ENCODE results near the gene PTPN3.

The PTPN3 gene

GRCh38 chr9:109499631-109500410, 1.7 kb upstream of the PTPN3 start:
- ATAC-seq: peak; percentile 93

GRCh38 chr9:109499093-109499630, 1.1 kb upstream of the PTPN3 start:
- no peak; the same call in 2 of the 3 replicates for ATAC-seq
- TF ChIP-seq ZFP30 (CRISPR knock-in tag; IDR thresholded peaks at IDR 0.05) (no peak), ISL1 (CRISPR knock-in tag; IDR thresholded peaks at IDR 0.05) (no peak), SNAI2 (CRISPR knock-in tag; IDR thresholded peaks at IDR 0.05) (no peak), PPARA (CRISPR knock-in tag; IDR thresholded peaks at IDR 0.05; ENCODE audit: borderline replicate concordance) (no peak), GLIS3 (CRISPR knock-in tag; IDR thresholded peaks at IDR 0.05) (no peak), ZNF70 (CRISPR knock-in tag; IDR thresholded peaks at IDR 0.05) (no peak), CSDC2 (CRISPR knock-in tag; IDR thresholded peaks at IDR 0.05) (no peak), RARB (CRISPR knock-in tag; IDR thresholded peaks at IDR 0.05) (no peak), PATZ1 (CRISPR knock-in tag; IDR thresholded peaks at IDR 0.05; ENCODE audit: borderline replicate concordance) (no peak), ZC3H10 (CRISPR knock-in tag; IDR thresholded peaks at IDR 0.05) (no peak), TOX (CRISPR knock-in tag; IDR thresholded peaks at IDR 0.05; ENCODE audit: borderline replicate concordance) (no peak), ESRRG (CRISPR knock-in tag; IDR thresholded peaks at IDR 0.05) (no peak), ZNF565 (CRISPR knock-in tag; conservative IDR thresholded peaks at IDR 0.05; ENCODE audit: low read depth) (no peak)

More at GRCh38 chr9:109499631-109500410, 1.7 kb upstream of the PTPN3 start:
- TF ChIP-seq ZC3H10 (CRISPR knock-in tag; IDR thresholded peaks at IDR 0.05) (no peak), OSR1 (CRISPR knock-in tag; IDR thresholded peaks at IDR 0.05) (no peak), RARB (CRISPR knock-in tag; IDR thresholded peaks at IDR 0.05) (no peak), PATZ1 (CRISPR knock-in tag; IDR thresholded peaks at IDR 0.05; ENCODE audit: borderline replicate concordance) (no peak), CSDC2 (CRISPR knock-in tag; IDR thresholded peaks at IDR 0.05) (no peak)

- ATAC-seq: 0 out of 3 replicates have a peak, but pooled peaks have one; percentile 5
Observed at GRCh38 chr9:109497226-109498153, 617 bp downstream of the PTPN3 start.

GRCh38 chr9:109496841-109497225, 1.3 kb downstream of the PTPN3 start:
- ATAC-seq: no peak
- TF ChIP-seq CSRNP3 (CRISPR knock-in tag; IDR thresholded peaks at IDR 0.05) (no peak), ZNF8 (CRISPR knock-in tag; IDR thresholded peaks at IDR 0.05) (no peak), TCF4 (CRISPR knock-in tag; IDR thresholded peaks at IDR 0.05; ENCODE audit: borderline replicate concordance) (no peak), OSR1 (CRISPR knock-in tag; IDR thresholded peaks at IDR 0.05) (no peak), PPARA (CRISPR knock-in tag; IDR thresholded peaks at IDR 0.05; ENCODE audit: borderline replicate concordance) (no peak), ZNF70 (CRISPR knock-in tag; IDR thresholded peaks at IDR 0.05) (no peak), ESRRG (CRISPR knock-in tag; IDR thresholded peaks at IDR 0.05) (no peak), TOX (CRISPR knock-in tag; IDR thresholded peaks at IDR 0.05; ENCODE audit: borderline replicate concordance) (no peak), ARNTL (CRISPR knock-in tag; IDR thresholded peaks at IDR 0.05; ENCODE audit: borderline replicate concordance, low read depth) (no peak), CSDC2 (CRISPR knock-in tag; IDR thresholded peaks at IDR 0.05) (no peak), CREB5 (CRISPR knock-in tag; IDR thresholded peaks at IDR 0.05; ENCODE audit: low read depth) (no peak), BACH2 (CRISPR knock-in tag; IDR thresholded peaks at IDR 0.05; ENCODE audit: borderline replicate concordance) (no peak), PATZ1 (CRISPR knock-in tag; IDR thresholded peaks at IDR 0.05; ENCODE audit: borderline replicate concordance) (no peak), ISL1 (CRISPR knock-in tag; IDR thresholded peaks at IDR 0.05) (no peak), ZNF565 (CRISPR knock-in tag; conservative IDR thresholded peaks at IDR 0.05; ENCODE audit: low read depth) (no peak), GLIS3 (CRISPR knock-in tag; IDR thresholded peaks at IDR 0.05) (no peak), SNAI2 (CRISPR knock-in tag; IDR thresholded peaks at IDR 0.05) (no peak), ZFP30 (CRISPR knock-in tag; IDR thresholded peaks at IDR 0.05) (no peak)

More at GRCh38 chr9:109497226-109498153, 617 bp downstream of the PTPN3 start:
- TF ChIP-seq TOX (CRISPR knock-in tag; IDR thresholded peaks at IDR 0.05; ENCODE audit: borderline replicate concordance): no peak
